Measurements from ENCODE around the gene RFPL3.

The RFPL3 gene

GRCh38 chr22:32385681-32386080 lies 28.0 kb downstream of the RFPL3 start:
- H3K9me3 ChIP-seq (ENCODE audit: insufficient read depth, low read depth, low read length), result no peaks in the 10 kb centered on the region
- no peak overlapping the region for H3K4me2 ChIP-seq (ENCODE audit: low read depth, low read length, poor library complexity, severe bottlenecking)
- no peaks in the 10 kb centered on the region for H3K27me3 ChIP-seq (ENCODE audit: insufficient read depth, low read length, poor library complexity, severe bottlenecking)
- H4K20me1 ChIP-seq (ENCODE audit: insufficient read depth, low read length, poor library complexity, severe bottlenecking), result no peaks in the 10 kb centered on the region
- TF ChIP-seq CTCF (conservative IDR thresholded peaks at IDR 0.05; ENCODE audit: low read length), result no peak
- TF ChIP-seq EZH2phosphoT487 (IDR thresholded peaks at IDR 0.05; ENCODE audit: borderline replicate concordance), result no peak
- H3K4me1 ChIP-seq (ENCODE audit: insufficient read depth, low read length, poor library complexity, severe bottlenecking), result no peaks in the 10 kb centered on the region
- H3K4me3 ChIP-seq (ENCODE audit: low read length, poor library complexity, severe bottlenecking), result no peak overlapping the region
- peaks cover 36% of the 10 kb centered on the region; the same call in 1 of the 2 replicates for H3K36me3 ChIP-seq (ENCODE audit: insufficient read depth, low read length)
- no peak overlapping the region for H2AFZ ChIP-seq (ENCODE audit: low read length)
- H3F3A ChIP-seq (ENCODE audit: low read depth), result no peaks in the 10 kb centered on the region
- no peaks in the 10 kb centered on the region for H3K9me2 ChIP-seq (replicated peaks; ENCODE audit: low read depth, low read length)
- H3K79me2 ChIP-seq (ENCODE audit: insufficient read depth, low read length), result no peaks in the 10 kb centered on the region
- no peak overlapping the region for H3K9ac ChIP-seq (ENCODE audit: low read depth, low read length, poor library complexity, severe bottlenecking)

GRCh38 chr22:32389685-32390084 lies 32.0 kb downstream of the RFPL3 start:
- Histone ChIP-seq H3F3A (ENCODE audit: low read depth) (no peaks in the 10 kb centered on the region), H3K36me3 (ENCODE audit: insufficient read depth, low read length) (peaks cover 76% of the 10 kb centered on the region; the same call in 1 of the 2 replicates)
- TF ChIP-seq CTCF (conservative IDR thresholded peaks at IDR 0.05; ENCODE audit: low read length) (peak; percentile 75), EZH2phosphoT487 (IDR thresholded peaks at IDR 0.05; ENCODE audit: borderline replicate concordance) (no peak)

GRCh38 chr22:32395107-32395506 lies 37.4 kb downstream of the RFPL3 start:
- Histone ChIP-seq H3K9me2 (replicated peaks; ENCODE audit: low read depth, low read length) (no peaks in the 10 kb centered on the region), H3K4me3 (ENCODE audit: low read length, poor library complexity, severe bottlenecking) (no peak overlapping the region), H3F3A (ENCODE audit: low read depth) (no peaks in the 10 kb centered on the region), H3K79me2 (ENCODE audit: insufficient read depth, low read length) (no peaks in the 10 kb centered on the region), H3K36me3 (ENCODE audit: insufficient read depth, low read length) (peaks cover 89% of the 10 kb centered on the region; the same call in 1 of the 2 replicates), H3K9me3 (ENCODE audit: insufficient read depth, low read depth, low read length) (no peaks in the 10 kb centered on the region), H3K27me3 (ENCODE audit: insufficient read depth, low read length, poor library complexity, severe bottlenecking) (no peaks in the 10 kb centered on the region), H3K9ac (ENCODE audit: low read depth, low read length, poor library complexity, severe bottlenecking) (no peak overlapping the region), H4K20me1 (ENCODE audit: insufficient read depth, low read length, poor library complexity, severe bottlenecking) (no peaks in the 10 kb centered on the region), H2AFZ (ENCODE audit: low read length) (no peak overlapping the region), H3K4me1 (ENCODE audit: insufficient read depth, low read length, poor library complexity, severe bottlenecking) (no peaks in the 10 kb centered on the region), H3K4me2 (ENCODE audit: low read depth, low read length, poor library complexity, severe bottlenecking) (no peak overlapping the region)
- TF ChIP-seq EZH2phosphoT487 (IDR thresholded peaks at IDR 0.05; ENCODE audit: borderline replicate concordance) (no peak), CTCF (conservative IDR thresholded peaks at IDR 0.05; ENCODE audit: low read length) (no peak)

More at GRCh38 chr22:32389685-32390084, 32.0 kb downstream of the RFPL3 start:
- Histone ChIP-seq H2AFZ (ENCODE audit: low read length) (no peak overlapping the region), H3K4me1 (ENCODE audit: insufficient read depth, low read length, poor library complexity, severe bottlenecking) (no peaks in the 10 kb centered on the region), H3K4me2 (ENCODE audit: low read depth, low read length, poor library complexity, severe bottlenecking) (no peak overlapping the region), H3K9me2 (replicated peaks; ENCODE audit: low read depth, low read length) (no peaks in the 10 kb centered on the region), H3K9me3 (ENCODE audit: insufficient read depth, low read depth, low read length) (no peaks in the 10 kb centered on the region), H4K20me1 (ENCODE audit: insufficient read depth, low read length, poor library complexity, severe bottlenecking) (no peaks in the 10 kb centered on the region), H3K9ac (ENCODE audit: low read depth, low read length, poor library complexity, severe bottlenecking) (no peak overlapping the region), H3K79me2 (ENCODE audit: insufficient read depth, low read length) (no peaks in the 10 kb centered on the region), H3K27me3 (ENCODE audit: insufficient read depth, low read length, poor library complexity, severe bottlenecking) (no peaks in the 10 kb centered on the region), H3K4me3 (ENCODE audit: low read length, poor library complexity, severe bottlenecking) (no peak overlapping the region)
